Adipose tissue (tissue), 3 donors: ENCODE results near the gene DPP10. TPM values are rescaled to one million over a fixed set of nuclear protein-coding genes. Genes with fewer than 3 reads are reported as not detected.

ENCODE experiments used
- H3K27ac ChIP-seq: one replicate; pipeline ENCODE4 v1.5.1; 2013; ENCODE audit warnings: low read depth, low read length
- WGBS, 3 donors: extraction: QIAGEN DNeasy Blood & Tissue Kit; methylation state at CpG; one replicate each; pipeline ENCODE4 v1.1.7; 2013; 5-methylcytosine and 5-hydroxymethylcytosine counted together
- polyA plus RNA-seq, 3 donors: library from polyadenylated mRNA; stranded (reverse); fragments of 200-250 nt; gene quantifications; one replicate each; pipeline ENCODE4 v1.2.3, GENCODE V29; 2013
- donor health status: healthy with polysubstance abuse.
- donor health status: Bipolar disorder and iron deficiency.
- donor health status: healthy.

Gene DPP10
- polyA plus RNA-seq, 3 donors, result 0.18 to 2.0 TPM; not detected in 1

DNA sequence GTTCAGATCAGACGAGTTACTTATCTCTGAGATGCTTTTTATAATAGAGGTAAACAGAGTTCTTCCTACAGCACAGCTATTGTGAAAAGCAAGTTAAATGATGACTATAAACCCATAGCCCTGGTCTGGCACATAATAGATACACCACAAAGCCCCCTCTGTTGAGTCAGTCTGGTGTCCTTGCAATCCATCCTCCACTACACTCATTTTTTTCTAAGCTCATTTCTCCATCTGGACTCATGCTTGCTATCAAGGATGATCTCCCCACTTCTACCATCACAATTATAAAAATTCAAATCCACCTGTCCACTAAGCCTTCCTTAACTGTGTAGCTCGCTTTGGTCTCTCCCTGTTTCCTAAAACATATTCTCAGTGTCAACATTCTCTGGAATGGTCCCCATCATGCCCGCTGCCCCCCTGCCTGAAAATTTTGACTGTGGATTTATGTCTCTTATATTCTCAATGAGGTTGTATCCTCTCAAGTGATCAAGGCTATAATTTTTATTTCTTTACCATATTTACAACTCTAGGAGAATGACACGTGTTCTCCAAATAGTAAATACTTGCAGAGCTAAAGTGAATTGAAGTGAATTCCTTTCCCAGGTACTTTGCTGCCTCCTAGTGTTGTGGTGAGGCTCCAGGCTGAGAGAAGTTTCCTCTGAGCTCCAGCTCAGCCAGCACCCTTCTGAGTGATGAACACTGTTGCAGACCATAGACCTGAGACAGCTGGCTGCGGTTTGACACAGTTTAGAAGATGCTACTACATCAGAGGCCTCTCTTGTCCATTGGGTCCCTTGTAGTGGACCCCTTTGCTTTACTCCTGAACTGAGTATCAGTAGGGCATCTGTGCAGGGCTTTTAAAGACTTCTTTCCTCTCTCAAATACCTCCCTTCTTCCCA is 108.7 kb downstream of the DPP10 start:
- H3K27ac ChIP-seq, result no peak overlapping the region
- WGBS, 3 donors, result 36 to 53% (median 46%) methylated on average over 5 of the region's 5 CpGs

DNA sequence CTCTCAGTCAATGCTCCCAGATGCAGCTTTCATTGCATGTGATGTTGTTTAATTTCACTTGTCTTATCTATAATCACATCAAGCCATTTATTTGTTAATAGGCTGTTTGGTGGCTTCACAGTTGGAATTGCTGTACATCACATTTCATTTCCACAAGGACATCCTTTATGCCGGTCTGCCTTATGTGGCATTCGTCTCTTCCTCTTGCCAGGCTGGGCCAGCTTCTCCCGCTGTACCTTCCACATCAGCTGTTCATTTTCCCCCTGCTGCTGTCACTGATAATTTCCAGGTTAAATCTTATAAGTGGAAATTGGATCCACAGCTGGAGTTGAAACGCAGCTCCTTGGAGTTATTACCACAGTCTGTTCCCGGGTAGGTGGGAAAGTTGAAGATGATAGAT is 110.6 kb downstream of the DPP10 start:
- no peak overlapping the region for H3K27ac ChIP-seq
- 28 to 48% (median 48%) methylated on average over 5 of the region's 5 CpGs for WGBS, 3 donors

- no peak overlapping the region for H3K27ac ChIP-seq
- 51 to 57% (median 53%) methylated on average over 3 of the region's 3 CpGs for WGBS, 3 donors
These were observed 126.7 kb downstream of the DPP10 start for GRCh38 chr2:114569166-114569565.

GRCh38 chr2:114577657-114578056 is 135.2 kb downstream of the DPP10 start:
- 81 to 89% (median 85%) methylated on average over 2 of the region's 2 CpGs for WGBS, 3 donors
- H3K27ac ChIP-seq, result no peak overlapping the region

- H3K27ac ChIP-seq, result no peak overlapping the region
- WGBS, 3 donors, result 9 to 18% (median 14%) methylated on average over 3 of the region's 3 CpGs
These were observed 137.1 kb downstream of the DPP10 start for GRCh38 chr2:114579542-114579941.

GRCh38 chr2:114580691-114581090 is 138.2 kb downstream of the DPP10 start:
- 52 to 64% (median 61%) methylated on average over 6 of the region's 6 CpGs for WGBS, 3 donors
- H3K27ac ChIP-seq, result no peak overlapping the region

DNA sequence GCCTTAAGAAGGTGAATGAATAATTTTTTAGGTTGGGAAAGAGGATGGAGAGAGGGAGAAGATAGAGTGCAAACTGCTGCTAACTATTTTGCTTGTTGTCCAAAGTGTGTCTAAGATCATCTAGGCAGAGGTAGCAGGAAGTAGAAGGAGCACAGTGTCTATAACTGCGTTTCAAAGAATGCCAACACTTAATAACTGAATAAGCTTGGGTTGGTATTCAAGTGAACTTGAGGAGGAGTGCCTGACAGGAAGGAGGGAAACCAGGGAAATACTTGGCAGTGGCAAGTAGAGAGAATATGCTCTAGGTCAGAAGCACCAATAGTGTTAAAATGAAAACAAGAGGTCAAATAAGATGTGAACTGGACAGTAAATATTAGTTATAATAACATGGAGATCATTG is 155.9 kb downstream of the DPP10 start:
- H3K27ac ChIP-seq, result no peak overlapping the region
- 61 to 70% (median 64%) methylated on average over 1 of the region's 1 CpG for WGBS, 3 donors

DNA sequence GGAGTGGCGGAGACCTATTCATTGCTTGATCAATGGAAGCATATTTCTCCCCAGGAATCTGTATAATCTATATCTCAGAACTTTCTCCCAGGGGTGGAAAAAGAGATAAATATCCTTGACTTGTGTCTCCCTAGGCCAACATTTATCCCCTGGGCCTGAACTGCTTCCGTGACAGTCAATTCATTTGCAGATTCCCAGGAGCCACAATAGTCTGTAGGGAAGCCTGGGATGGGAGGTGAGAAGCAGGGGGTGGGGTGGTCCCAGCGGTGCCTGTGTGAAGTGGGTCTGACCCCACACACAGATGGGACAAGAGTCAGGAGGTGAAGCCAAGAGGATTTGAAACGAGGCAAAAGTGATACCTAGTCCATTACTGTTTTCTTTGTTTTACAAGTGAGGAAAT is 166.8 kb downstream of the DPP10 start:
- no peak overlapping the region for H3K27ac ChIP-seq
- 60 to 73% (median 66%) methylated on average over 4 of the region's 4 CpGs for WGBS, 3 donors

- no peak overlapping the region for H3K27ac ChIP-seq
- WGBS, 3 donors, result 52 to 62% (median 60%) methylated on average over 8 of the region's 8 CpGs
These were observed 167.4 kb downstream of the DPP10 start for GRCh38 chr2:114609801-114610200.

- H3K27ac ChIP-seq, result no peak overlapping the region
These were observed 168.2 kb downstream of the DPP10 start for GRCh38 chr2:114610677-114611076.

DNA sequence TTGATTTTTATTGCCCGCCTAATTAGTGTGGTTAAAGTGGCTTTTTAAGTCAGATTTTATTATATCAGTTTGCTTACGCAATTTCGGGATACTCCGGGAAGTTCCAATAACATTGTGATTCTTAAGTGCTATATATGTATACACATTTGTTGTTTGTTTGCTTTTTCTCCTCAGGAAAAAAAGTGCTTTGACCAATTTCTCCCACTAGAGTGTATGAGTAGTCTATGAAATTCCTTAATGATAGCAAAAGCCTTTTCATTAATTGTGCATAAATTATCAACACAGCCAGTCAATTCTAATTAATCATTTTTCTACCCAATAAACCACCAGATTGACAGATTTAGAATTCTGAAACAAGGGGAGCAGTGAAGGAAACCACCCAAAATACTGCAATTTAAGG is 172.2 kb downstream of the DPP10 start:
- 73 to 80% (median 73%) methylated on average over 4 of the region's 4 CpGs for WGBS, 3 donors
- no peak overlapping the region for H3K27ac ChIP-seq

More at GRCh38 chr2:114610677-114611076, 168.2 kb downstream of the DPP10 start:
- WGBS, 3 donors, result 36 to 44% (median 41%) methylated on average over 7 of the region's 7 CpGs

- H3K27ac ChIP-seq, result no peak overlapping the region
- WGBS, 3 donors, result 18 to 75% (median 65%) methylated on average over 7 of the region's 7 CpGs
These were observed 186.0 kb downstream of the DPP10 start for GRCh38 chr2:114628481-114628880.

- no peak overlapping the region for H3K27ac ChIP-seq
- 54 to 71% (median 69%) methylated on average over 6 of the region's 6 CpGs for WGBS, 3 donors
These were observed 188.7 kb downstream of the DPP10 start for GRCh38 chr2:114631146-114631545.

- 41 to 52% (median 44%) methylated on average over 2 of the region's 2 CpGs for WGBS, 3 donors
- no peak overlapping the region for H3K27ac ChIP-seq
These were observed 199.8 kb downstream of the DPP10 start for GRCh38 chr2:114642166-114642770.

- H3K27ac ChIP-seq, result no peak overlapping the region
- WGBS, 3 donors, result 26 to 80% (median 51%) methylated on average over 2 of the region's 2 CpGs
These were observed 200.6 kb downstream of the DPP10 start for GRCh38 chr2:114642988-114643553.

DNA sequence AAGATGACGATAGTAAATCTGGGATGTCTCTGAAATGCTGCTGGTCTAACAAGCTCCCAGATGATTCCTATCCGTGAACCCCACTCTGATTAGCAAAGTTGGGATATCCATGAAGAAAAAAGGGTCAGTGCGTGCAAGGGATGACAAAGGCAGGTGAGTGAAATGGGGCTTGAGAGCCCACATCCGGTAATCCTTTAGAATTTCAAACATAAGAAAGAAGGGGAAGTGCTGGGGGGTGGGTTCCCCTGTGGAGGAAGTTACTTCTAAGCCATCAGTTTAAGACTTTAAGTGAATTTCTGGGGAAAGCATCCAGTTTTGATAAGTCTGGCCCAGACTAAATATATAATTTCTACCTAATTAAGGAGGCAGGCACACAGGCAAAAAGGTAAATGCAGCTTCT is 209.5 kb downstream of the DPP10 start:
- 44 to 73% (median 47%) methylated on average over 4 of the region's 4 CpGs for WGBS, 3 donors
- H3K27ac ChIP-seq, result no peak overlapping the region

DNA sequence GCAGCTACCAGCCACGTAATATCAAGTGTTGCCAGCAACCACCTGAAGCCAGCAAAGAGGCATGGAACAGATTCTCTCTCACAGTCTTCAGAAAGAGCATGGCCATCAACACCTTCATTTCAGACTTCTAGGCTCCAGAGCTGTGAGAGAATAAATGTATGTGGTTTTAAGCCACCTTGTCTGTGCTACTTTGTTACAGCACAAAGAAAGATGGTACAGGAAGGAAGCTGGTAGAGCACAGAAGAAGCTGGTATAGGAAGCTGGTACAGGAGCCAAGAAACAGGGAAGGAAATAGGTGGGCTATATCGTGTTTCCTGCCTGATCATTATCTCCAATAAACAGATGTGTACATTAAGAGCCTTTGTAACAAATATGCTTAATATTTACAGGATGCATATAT is 217.4 kb downstream of the DPP10 start:
- 57 to 73% (median 59%) methylated on average over 2 of the region's 2 CpGs for WGBS, 3 donors
- H3K27ac ChIP-seq, result no peak overlapping the region

GRCh38 chr2:114661971-114662939 is 219.8 kb downstream of the DPP10 start:
- WGBS, 3 donors, result 21 to 24% (median 21%) methylated on average over 64 to 67 of the region's 67 CpGs

More at GRCh38 chr2:114661971-114662939, 219.8 kb downstream of the DPP10 start:
- H3K27ac ChIP-seq, result no peak overlapping the region
